Left ventricle myocardium inferior (tissue), 1 donor: ENCODE results near the gene TRIO. TPM values are rescaled to one million over a fixed set of nuclear protein-coding genes. Genes with fewer than 3 reads are reported as not detected.

Experiments
- DNase-seq: peaks from one replicate; pipeline ENCODE4 v3.0.0-alpha.2; 2020
- H3K27ac ChIP-seq: fragments of 200-600 bp; replicated peaks from 2 replicates; pipeline ENCODE4 v1.8.0; 2021
- H3K27me3 ChIP-seq: fragments of 200-600 bp; 2 replicates; pipeline ENCODE4 v1.8.0; 2021; ENCODE audit warnings: low read depth
- H3K36me3 ChIP-seq: fragments of 200-600 bp; 2 replicates; pipeline ENCODE4 v1.8.0; 2021
- H3K4me1 ChIP-seq: fragments of 200-600 bp; 2 replicates; pipeline ENCODE4 v1.8.0; 2021
- H3K4me3 ChIP-seq: fragments of 200-600 bp; 2 replicates; pipeline ENCODE4 v1.8.0; 2021; ENCODE audit warnings: mild to moderate bottlenecking, moderate library complexity
- H3K9me3 ChIP-seq: fragments of 200-600 bp; replicated peaks from 2 replicates; pipeline ENCODE4 v1.8.0; 2021
- intact Hi-C: fragments of 100-400 bp; cut with micrococcal nuclease; formaldehyde crosslinking; loops from one replicate; pipeline ENCODE4 v1.11.0; 2022
- total RNA-seq: library from RNA; stranded (reverse); fragmentation: NEBNext Ultra II Directional; extraction: Animal tissue kit (Norgen Biotek cat#: 25700); gene quantifications from one replicate; pipeline ENCODE4 v1.2.1, GENCODE V29; 2021
- TF ChIP-seq, protein P1 (sequence below): fragments of 200-600 bp; IDR thresholded peaks from 2 replicates; pipeline ENCODE4 v1.8.0; 2021; ENCODE audit warnings: antibody characterized with exemption, mild to moderate bottlenecking, borderline replicate concordance
- donor health status: DM: no; HTN: yes; CAD: no; lungs with severe emphysema.

The TRIO gene
- total RNA-seq, 1 donor from 2014 or later = 52.8 TPM

DNA sequence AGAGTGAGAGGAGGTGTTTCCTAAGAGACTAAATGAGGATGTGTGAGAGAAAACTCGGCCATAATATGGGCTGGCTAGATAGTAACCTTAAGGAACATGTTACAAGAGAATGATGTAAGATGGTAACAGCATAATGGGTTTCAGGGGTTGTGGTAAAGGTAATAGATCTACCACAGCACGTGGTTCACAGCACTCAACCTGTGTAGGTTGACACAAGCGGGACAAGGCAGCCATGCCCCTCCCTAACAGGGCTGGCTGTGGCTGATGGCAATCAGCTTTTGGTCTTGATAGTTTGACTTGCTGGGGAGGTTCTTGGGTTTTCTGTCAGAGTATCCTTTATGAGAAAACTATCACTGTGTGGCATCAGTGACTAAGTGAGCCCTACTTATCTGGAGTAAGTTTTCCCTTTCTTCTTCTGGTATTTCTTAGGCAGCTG lies 138.6 kb downstream of the TRIO start:
- no peaks in the 10 kb centered on the region for H3K9me3 ChIP-seq
- H3K4me3 ChIP-seq = no peak overlapping the region
- peaks cover 98% of the 10 kb centered on the region for H3K4me1 ChIP-seq
- H3K27me3 ChIP-seq = no peaks in the 10 kb centered on the region
- intact Hi-C loops = no loop called here
- TF ChIP-seq, protein P1, sequence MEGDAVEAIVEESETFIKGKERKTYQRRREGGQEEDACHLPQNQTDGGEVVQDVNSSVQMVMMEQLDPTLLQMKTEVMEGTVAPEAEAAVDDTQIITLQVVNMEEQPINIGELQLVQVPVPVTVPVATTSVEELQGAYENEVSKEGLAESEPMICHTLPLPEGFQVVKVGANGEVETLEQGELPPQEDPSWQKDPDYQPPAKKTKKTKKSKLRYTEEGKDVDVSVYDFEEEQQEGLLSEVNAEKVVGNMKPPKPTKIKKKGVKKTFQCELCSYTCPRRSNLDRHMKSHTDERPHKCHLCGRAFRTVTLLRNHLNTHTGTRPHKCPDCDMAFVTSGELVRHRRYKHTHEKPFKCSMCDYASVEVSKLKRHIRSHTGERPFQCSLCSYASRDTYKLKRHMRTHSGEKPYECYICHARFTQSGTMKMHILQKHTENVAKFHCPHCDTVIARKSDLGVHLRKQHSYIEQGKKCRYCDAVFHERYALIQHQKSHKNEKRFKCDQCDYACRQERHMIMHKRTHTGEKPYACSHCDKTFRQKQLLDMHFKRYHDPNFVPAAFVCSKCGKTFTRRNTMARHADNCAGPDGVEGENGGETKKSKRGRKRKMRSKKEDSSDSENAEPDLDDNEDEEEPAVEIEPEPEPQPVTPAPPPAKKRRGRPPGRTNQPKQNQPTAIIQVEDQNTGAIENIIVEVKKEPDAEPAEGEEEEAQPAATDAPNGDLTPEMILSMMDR = no peak
- H3K27ac ChIP-seq = peak overlapping the region; percentile 13
- DNase-seq = no peak
- H3K36me3 ChIP-seq = no peaks in the 10 kb centered on the region

DNA sequence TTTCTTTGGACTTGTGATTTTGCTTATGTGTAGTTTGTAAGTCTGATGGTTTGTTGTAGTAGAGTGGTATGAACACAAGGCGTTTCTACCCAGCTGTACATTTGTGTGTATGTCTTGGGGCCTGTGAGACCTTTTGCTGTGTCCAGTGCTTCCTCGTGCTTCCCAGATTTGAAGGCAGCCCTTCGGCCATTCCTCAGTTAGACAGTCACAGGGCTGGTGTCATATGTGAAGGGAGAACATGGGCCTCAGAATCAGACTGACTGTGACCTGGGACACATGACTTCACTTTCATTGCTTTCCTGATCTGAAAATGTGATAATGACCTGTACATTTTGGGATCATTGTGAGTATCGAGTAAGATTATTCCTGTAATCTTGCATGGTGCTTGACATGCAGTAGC lies 140.0 kb downstream of the TRIO start:
- H3K27me3 ChIP-seq = no peaks in the 10 kb centered on the region
- TF ChIP-seq, protein P1 = no peak
- no peak for DNase-seq
- H3K36me3 ChIP-seq = peaks cover 8% of the 10 kb centered on the region
- H3K4me1 ChIP-seq = peaks cover 95% of the 10 kb centered on the region
- H3K4me3 ChIP-seq = no peak overlapping the region
- no peaks in the 10 kb centered on the region for H3K9me3 ChIP-seq
- H3K27ac ChIP-seq = no peak overlapping the region
- intact Hi-C loops = no loop called here

DNA sequence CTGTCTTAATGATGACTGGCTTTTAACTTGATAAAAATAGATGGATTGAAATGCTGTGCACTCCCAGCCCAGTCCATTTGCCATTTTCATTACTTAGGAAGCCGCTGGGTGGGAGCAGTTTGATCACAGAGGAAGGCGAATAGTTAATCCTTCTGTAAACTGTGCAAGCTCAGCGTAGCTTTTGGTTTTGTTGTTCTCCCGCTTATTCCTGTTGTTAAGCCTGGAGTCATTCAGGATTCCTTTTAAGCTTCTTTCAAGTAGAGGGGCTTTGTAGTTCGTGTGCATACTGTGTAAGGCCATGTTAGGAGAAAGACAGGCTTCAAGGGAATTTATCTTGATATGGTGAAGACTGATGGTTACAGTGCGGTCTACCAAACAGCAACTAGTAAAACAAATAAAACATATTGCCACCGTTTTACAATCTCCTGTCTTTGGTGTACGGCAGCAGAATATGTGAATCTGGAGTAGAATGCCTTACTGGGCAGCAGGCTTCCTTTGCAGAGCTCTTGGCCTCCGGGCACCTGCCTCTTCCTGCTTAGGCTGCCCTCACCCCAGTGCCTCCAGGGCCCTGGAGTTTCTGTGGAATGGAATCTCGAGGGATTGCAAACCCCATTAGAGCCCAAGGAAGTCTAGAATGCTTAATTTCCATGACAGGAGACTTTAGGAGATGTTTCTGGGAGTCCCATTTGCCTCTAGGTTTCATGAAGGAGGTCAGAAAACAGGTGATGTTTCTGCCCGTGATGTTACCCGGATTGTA lies 141.4 kb downstream of the TRIO start:
- Histone ChIP-seq H3K4me3 (no peak overlapping the region), H3K36me3 (peaks cover 17% of the 10 kb centered on the region), H3K4me1 (peaks cover 82% of the 10 kb centered on the region), H3K27me3 (no peaks in the 10 kb centered on the region), H3K27ac (no peak overlapping the region), H3K9me3 (no peaks in the 10 kb centered on the region)
- intact Hi-C loops = no loop called here
- DNase-seq = no peak
- TF ChIP-seq, protein P1 = no peak

DNA sequence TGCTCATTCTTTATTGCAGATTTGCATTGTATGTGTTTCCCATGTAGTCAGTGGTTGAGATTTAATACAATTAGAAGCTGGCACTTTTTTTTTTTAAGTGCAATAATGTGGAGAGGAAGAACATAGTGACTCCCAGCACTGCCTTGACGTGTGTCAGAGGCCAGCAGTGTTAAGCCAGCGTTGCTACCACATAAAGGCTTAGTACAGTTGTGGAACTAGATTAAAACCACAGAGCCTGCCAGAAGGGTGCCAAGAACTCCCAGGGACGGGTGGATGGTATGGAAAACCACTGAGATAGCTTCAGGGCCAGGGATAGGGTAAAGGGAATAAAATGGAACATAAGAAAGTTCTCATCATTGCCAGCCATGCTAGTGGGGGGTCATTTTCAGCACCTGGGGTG lies 142.9 kb downstream of the TRIO start:
- TF ChIP-seq, protein P1 = no peak
- Histone ChIP-seq H3K27ac (peak overlapping the region; percentile 40), H3K27me3 (no peaks in the 10 kb centered on the region), H3K4me1 (peaks cover 67% of the 10 kb centered on the region), H3K4me3 (no peak overlapping the region), H3K9me3 (no peaks in the 10 kb centered on the region), H3K36me3 (peaks cover 27% of the 10 kb centered on the region)
- no peak for DNase-seq
- intact Hi-C loops = no loop called here

DNA sequence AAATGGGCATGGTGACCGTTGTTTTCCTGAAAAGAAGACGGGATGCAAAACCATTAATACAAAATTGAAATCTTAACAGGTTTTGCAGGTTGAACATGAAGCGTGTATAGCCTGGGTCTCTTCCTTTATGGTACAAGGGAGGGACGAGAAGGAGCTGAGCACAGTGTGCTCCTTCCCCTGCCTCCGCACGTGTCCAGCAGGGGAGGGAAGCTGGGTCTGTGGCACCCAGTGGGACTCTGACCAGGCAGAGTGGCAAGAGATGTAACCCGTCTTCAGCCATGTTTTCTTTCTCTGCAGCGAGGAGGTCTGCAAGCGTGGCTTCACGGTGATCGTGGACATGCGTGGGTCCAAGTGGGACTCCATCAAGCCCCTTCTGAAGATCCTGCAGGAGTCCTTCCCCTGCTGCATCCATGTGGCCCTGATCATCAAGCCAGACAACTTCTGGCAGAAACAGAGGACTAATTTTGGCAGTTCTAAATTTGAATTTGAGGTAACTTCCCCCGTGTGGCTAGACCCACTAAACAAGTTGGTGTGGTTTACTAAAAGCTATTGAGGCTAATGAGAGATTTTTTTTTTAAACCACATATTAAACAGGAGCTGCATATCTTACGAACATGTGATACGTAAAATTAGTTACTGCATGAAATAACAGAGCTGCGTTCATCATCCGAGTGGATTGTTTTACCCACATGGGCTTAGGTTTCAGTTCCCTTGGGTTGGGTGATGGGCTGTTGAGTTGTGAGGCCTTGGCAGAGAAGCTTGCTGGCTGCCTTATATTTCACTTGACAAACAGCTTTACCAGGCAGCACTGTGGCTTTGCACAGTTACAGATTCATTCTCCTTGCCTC lies 143.7 kb downstream of the TRIO start:
- TF ChIP-seq, protein P1 = no peak
- Histone ChIP-seq H3K36me3 (peaks cover 31% of the 10 kb centered on the region), H3K27me3 (no peaks in the 10 kb centered on the region), H3K9me3 (no peaks in the 10 kb centered on the region), H3K27ac (peak overlapping the region; percentile 40), H3K4me1 (peaks cover 60% of the 10 kb centered on the region), H3K4me3 (no peak overlapping the region)
- intact Hi-C loops = no loop called here
- DNase-seq = no peak
